Lower lobe of right lung (tissue), 2 donors: Measurements from ENCODE around the gene MBTPS1. TPM values are rescaled to one million over a fixed set of nuclear protein-coding genes. Genes with fewer than 3 reads are reported as not detected.

Experiments
- ATAC-seq, 2 donors: fragments of 200-7000 bp; cut with Tn5 transposase; one replicate each; pipeline ENCODE4 v1.9.1; 2020 to 2022; ENCODE audit warnings: mild to moderate bottlenecking in 2 of 2, moderate library complexity in 2 of 2
- DNase-seq: peaks from one replicate; pipeline ENCODE4 v3.0.0-alpha.2; 2020
- H3K27ac ChIP-seq: fragments of 200-600 bp; one replicate; pipeline ENCODE4 v1.8.0; 2022
- H3K27me3 ChIP-seq: fragments of 200-600 bp; one replicate; pipeline ENCODE4 v1.8.0; 2022; ENCODE audit warnings: low read depth
- H3K36me3 ChIP-seq: fragments of 200-600 bp; one replicate; pipeline ENCODE4 v1.8.0; 2022; ENCODE audit warnings: mild to moderate bottlenecking
- H3K4me1 ChIP-seq: fragments of 200-600 bp; one replicate; pipeline ENCODE4 v1.8.0; 2022
- H3K4me3 ChIP-seq: fragments of 200-600 bp; one replicate; pipeline ENCODE4 v1.8.0; 2022; ENCODE audit warnings: mild to moderate bottlenecking
- H3K9me3 ChIP-seq: fragments of 200-600 bp; one replicate; pipeline ENCODE4 v1.8.0; 2022
- intact Hi-C: fragments of 100-400 bp; cut with DNase I; formaldehyde crosslinking; loops from one replicate; pipeline ENCODE4 v1.11.0; 2022
- total RNA-seq: library from RNA; stranded (reverse); fragmentation: NEBNext Ultra II Directional; extraction: Animal tissue kit (Norgen Biotek cat#: 25700); gene quantifications from one replicate; pipeline ENCODE4 v1.2.1, GENCODE V29; 2021
- TF ChIP-seq, protein P1 (sequence below): fragments of 200-600 bp; IDR thresholded peaks from one replicate; pipeline ENCODE4 v1.8.0; 2022; ENCODE audit warnings: antibody characterized with exemption, mild to moderate bottlenecking
- donor health status: DM: no; HTN: yes; CAD: no; lungs with severe emphysema.

MBTPS1 gene
- total RNA-seq, 1 donor from 2014 or later: 94.7 TPM

DNA sequence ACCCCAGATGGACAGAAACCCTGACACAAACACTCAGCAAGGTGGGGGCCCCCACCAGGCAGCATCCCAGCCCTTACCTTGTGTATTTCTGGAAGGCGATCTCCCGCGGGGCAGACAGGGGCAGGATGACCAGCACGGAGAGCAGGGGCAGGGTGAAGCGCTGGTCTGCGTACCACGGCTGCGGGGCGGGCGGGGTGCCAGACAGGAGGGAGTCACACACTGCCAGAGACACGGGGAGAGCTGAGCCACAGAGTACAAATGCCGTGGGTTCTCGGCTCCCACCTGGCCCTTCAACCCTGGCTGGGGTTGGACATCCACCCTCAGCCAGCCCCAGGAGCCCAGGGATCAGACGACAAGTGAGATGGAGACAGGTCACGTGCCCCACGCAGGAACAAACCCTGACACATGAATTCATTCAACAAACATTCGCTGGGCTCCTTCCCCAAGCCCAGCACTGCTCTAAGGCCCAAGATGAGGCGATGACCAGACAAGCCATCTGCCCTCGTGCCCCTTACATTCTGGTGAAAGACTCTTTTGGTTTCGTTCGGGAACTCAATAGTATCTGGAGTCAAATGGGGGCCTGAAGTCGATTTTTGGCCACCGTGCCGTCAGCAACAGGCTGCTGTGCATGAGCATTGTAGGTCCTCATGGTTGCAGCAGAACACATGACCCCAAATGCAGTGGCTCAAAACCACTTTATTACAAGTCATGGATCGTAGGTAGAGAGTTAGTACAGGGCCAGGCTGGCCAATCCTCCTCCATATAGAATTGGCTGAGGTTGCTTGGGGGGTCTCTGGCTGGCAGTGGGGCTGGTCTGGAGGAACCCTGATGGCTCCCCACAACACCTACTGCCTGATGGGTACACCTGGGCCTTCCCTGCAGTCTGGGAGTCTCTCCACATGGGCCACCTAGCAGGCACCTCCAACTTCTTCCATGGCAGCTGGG lies 83.2 kb downstream of the MBTPS1 start:
- Histone ChIP-seq H3K4me1 (no peaks in the 10 kb centered on the region), H3K4me3 (no peak overlapping the region), H3K36me3 (no peaks in the 10 kb centered on the region), H3K9me3 (peaks cover 8% of the 10 kb centered on the region), H3K27me3 (peaks cover 4% of the 10 kb centered on the region), H3K27ac (no peak overlapping the region)
- ATAC-seq: no peak
- no peak for DNase-seq
- TF ChIP-seq, protein P1, sequence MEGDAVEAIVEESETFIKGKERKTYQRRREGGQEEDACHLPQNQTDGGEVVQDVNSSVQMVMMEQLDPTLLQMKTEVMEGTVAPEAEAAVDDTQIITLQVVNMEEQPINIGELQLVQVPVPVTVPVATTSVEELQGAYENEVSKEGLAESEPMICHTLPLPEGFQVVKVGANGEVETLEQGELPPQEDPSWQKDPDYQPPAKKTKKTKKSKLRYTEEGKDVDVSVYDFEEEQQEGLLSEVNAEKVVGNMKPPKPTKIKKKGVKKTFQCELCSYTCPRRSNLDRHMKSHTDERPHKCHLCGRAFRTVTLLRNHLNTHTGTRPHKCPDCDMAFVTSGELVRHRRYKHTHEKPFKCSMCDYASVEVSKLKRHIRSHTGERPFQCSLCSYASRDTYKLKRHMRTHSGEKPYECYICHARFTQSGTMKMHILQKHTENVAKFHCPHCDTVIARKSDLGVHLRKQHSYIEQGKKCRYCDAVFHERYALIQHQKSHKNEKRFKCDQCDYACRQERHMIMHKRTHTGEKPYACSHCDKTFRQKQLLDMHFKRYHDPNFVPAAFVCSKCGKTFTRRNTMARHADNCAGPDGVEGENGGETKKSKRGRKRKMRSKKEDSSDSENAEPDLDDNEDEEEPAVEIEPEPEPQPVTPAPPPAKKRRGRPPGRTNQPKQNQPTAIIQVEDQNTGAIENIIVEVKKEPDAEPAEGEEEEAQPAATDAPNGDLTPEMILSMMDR: no peak
- intact Hi-C loops: no loop called here

DNA sequence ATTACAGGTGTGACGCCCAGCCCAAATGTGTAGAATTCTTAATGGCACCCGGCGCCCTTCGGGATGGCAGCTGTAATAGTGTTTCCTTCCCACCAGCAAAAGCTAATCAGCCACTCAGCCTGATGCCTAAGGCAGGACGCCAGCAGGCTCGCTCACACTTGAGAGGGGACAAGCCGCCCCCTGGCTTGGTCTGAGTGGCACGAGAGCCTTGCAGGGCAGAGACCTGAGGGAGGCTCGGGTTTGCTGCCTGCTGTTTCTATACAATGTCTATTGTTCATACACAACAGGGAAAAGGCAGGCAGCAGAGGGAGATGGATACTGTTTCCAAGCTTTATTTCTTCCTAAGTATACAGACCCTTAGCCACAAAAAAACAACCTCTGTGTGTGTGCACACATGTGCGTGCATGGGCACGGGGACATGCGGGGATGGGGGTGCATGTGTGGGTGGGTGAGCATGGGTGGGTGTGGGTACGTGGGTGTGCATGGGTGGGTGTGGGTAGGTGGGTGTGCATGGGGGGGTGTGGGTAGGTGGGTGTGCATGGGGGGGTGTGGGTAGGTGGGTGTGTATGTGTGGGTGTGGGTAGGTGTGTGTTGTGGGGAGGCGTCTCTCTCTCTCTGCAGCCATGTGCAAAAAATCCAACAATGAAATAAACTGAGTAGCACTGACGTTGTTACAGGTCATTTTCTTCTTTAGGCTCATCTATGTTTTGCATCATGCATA lies 84.1 kb downstream of the MBTPS1 start:
- Histone ChIP-seq H3K9me3 (peaks cover 8% of the 10 kb centered on the region), H3K4me1 (no peaks in the 10 kb centered on the region), H3K36me3 (no peaks in the 10 kb centered on the region), H3K4me3 (no peak overlapping the region), H3K27me3 (peaks cover 5% of the 10 kb centered on the region), H3K27ac (no peak overlapping the region)
- DNase-seq (no peak), ATAC-seq (no peak)
- intact Hi-C loops: no loop called here
- TF ChIP-seq, protein P1: no peak

DNA sequence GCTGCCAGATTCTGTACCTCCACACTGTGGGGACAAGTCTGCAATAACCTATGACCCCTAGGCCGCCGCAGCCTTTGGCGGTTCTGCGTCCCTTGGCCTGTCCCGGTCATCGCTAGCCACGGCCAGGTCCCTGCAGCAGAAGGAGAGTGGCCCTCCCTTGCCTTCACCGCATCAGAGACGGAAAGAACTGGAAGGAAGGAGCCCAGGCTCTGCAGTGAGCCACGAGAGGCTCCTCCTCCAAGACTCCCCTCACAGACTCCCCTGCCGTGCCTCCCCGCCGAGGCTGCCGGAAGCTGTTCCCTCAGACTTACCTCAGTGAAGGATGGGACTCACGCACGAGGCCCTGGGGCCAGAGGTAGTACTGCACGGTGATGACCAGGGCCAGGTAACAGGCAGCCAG lies 85.2 kb downstream of the MBTPS1 start:
- TF ChIP-seq, protein P1: no peak
- DNase-seq: no peak
- no peaks in the 10 kb centered on the region for H3K4me1 ChIP-seq
- peaks cover 14% of the 10 kb centered on the region for H3K27me3 ChIP-seq
- intact Hi-C loops: no loop called here
- peaks cover 8% of the 10 kb centered on the region for H3K9me3 ChIP-seq
- no peak overlapping the region for H3K27ac ChIP-seq
- H3K36me3 ChIP-seq: no peaks in the 10 kb centered on the region
- ATAC-seq: peak in 1 of 2 donors; percentile 22
- no peak overlapping the region for H3K4me3 ChIP-seq

DNA sequence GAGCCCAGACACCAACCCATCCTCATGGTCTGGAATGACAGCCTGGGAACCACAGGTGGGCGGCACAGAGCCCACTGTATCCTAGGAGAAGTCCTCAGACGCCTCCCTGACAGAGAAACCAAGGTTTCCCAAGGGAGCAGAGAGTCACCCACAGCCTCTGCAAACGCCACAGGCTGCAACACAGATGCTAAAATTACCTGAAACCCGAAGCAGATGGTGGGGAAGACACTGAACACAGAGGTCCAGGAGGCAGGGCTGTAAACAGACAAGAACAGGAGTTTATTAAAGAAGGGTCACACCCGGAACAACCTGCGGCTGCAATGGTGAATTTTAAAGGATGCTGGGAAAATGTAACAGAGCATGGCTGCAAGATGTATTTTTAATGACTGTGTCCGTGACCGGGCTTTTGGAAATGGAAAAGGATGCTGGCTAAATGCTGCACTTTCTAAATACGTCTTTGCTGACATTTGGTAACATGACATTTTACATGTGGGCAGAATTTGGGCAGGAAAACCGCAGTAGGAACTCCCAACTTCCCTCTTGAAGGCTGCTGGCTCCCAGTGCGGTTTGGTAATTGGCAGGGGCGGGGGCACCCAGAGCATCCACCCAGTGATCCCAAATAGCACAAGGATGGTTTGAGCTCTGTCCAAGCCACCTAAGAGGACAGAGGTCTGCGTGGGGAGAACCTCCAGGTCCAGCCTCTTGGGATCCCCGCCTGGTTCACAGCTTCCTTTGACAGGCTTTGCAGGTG lies 87.3 kb downstream of the MBTPS1 start:
- Histone ChIP-seq H3K27me3 (peaks cover 22% of the 10 kb centered on the region), H3K4me3 (no peak overlapping the region), H3K9me3 (no peaks in the 10 kb centered on the region), H3K36me3 (no peaks in the 10 kb centered on the region), H3K4me1 (no peaks in the 10 kb centered on the region), H3K27ac (no peak overlapping the region)
- intact Hi-C loops: no loop called here
- TF ChIP-seq, protein P1: no peak
- DNase-seq: no peak
- no peak for ATAC-seq

DNA sequence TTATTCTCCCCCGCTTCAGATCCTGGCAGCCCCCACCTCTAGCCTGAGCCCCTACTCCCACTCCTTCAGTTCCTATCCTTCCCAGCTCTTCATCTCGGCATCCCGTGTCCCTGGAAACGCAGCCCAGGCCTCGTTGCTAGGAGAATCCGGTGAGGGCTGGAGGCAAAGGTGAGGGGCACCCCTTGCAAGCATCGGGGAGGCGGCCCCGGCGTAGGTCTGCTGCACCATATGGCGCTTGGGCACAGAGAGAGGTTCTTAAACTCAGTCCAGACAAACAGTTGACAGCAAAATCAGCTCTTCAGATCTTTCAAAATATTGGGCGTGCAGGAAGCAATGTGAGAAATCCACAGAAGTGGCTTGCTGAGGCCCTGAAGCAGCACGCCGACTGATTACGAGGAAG lies 89.1 kb downstream of the MBTPS1 start:
- Histone ChIP-seq H3K4me1 (no peaks in the 10 kb centered on the region), H3K27ac (no peak overlapping the region), H3K4me3 (no peak overlapping the region), H3K27me3 (peaks cover 25% of the 10 kb centered on the region), H3K9me3 (no peaks in the 10 kb centered on the region), H3K36me3 (no peaks in the 10 kb centered on the region)
- DNase-seq: no peak
- no peak for ATAC-seq
- TF ChIP-seq, protein P1: no peak
- intact Hi-C loops: no loop called here
